H9 (cell line): ENCODE results near the gene SORCS2. TPM values are rescaled to one million over a fixed set of nuclear protein-coding genes. Genes with fewer than 3 reads are reported as not detected.

Experiments used
- DNase-seq: peaks from one replicate; pipeline ENCODE4 v3.0.0-alpha.2; 2017
- H2AFZ ChIP-seq: one replicate; pipeline ENCODE4 v1.6.1; 2013; ENCODE audit warnings: mild to moderate bottlenecking, low read length, control low read depth, moderate library complexity
- H2AK5ac ChIP-seq: 2 replicates; pipeline ENCODE4 v1.6.1; 2013; ENCODE audit warnings: low read length, control low read depth, mixed read lengths; ENCODE audit not compliant: insufficient read length
- H2BK120ac ChIP-seq: one replicate; pipeline ENCODE4 v1.6.1; 2013; ENCODE audit warnings: low read depth, mild to moderate bottlenecking, low read length, control low read depth, inconsistent platforms; ENCODE audit not compliant: poor library complexity, severe bottlenecking
- H2BK12ac ChIP-seq: 2 replicates; pipeline ENCODE4 v1.6.1; 2013; ENCODE audit warnings: low read length, control low read depth, mixed read lengths, low read depth; ENCODE audit not compliant: insufficient read length
- H2BK15ac ChIP-seq: 2 replicates; pipeline ENCODE4 v1.6.1; 2013; ENCODE audit warnings: low read depth, low read length, control low read depth
- H2BK20ac ChIP-seq: one replicate; pipeline ENCODE4 v1.6.1; 2013; ENCODE audit warnings: low read depth, mild to moderate bottlenecking, low read length, control low read depth, inconsistent platforms; ENCODE audit not compliant: poor library complexity, severe bottlenecking
- H2BK5ac ChIP-seq: 2 replicates; pipeline ENCODE4 v1.6.1; 2013; ENCODE audit warnings: low read length, control low read depth, mixed read lengths; ENCODE audit not compliant: insufficient read length
- H3K14ac ChIP-seq: 2 replicates; pipeline ENCODE4 v1.6.1; 2013; ENCODE audit warnings: low read length, control low read depth; ENCODE audit not compliant: insufficient read depth
- H3K18ac ChIP-seq: 2 replicates; pipeline ENCODE4 v1.6.1; 2013; ENCODE audit warnings: low read depth, mild to moderate bottlenecking, mixed read lengths, low read length, control low read depth; ENCODE audit not compliant: insufficient read length
- H3K23ac ChIP-seq: 2 replicates; pipeline ENCODE4 v1.6.1; 2013; ENCODE audit warnings: low read length, control low read depth, mixed read lengths, low read depth; ENCODE audit not compliant: insufficient read length
- H3K23me2 ChIP-seq: 2 replicates; pipeline ENCODE4 v1.6.1; 2013; ENCODE audit warnings: low read depth, mild to moderate bottlenecking, mixed read lengths, low read length, control low read depth; ENCODE audit not compliant: insufficient read length, poor library complexity, severe bottlenecking
- H3K27ac ChIP-seq: 2 replicates; pipeline ENCODE4 v1.5.1; 2013; ENCODE audit warnings: low read length, control low read depth, mixed read lengths, low read depth; ENCODE audit not compliant: insufficient read length
- H3K27me3 ChIP-seq: 2 replicates; pipeline ENCODE4 v1.6.1; 2013; ENCODE audit warnings: low read length, control low read depth, inconsistent platforms; ENCODE audit not compliant: insufficient read depth
- H3K4ac ChIP-seq: 2 replicates; pipeline ENCODE4 v1.6.1; 2013; ENCODE audit warnings: low read depth, mild to moderate bottlenecking, control low read depth, inconsistent platforms, low read length, moderate library complexity
- H3K4me1 ChIP-seq: 2 replicates; pipeline ENCODE4 v1.6.1; 2013; ENCODE audit warnings: low read length, control low read depth, inconsistent platforms; ENCODE audit not compliant: insufficient read depth
- H3K4me2 ChIP-seq: 2 replicates; pipeline ENCODE4 v1.6.1; 2013; ENCODE audit warnings: low read length, control low read depth, mixed read lengths; ENCODE audit not compliant: insufficient read length, insufficient read depth
- H3K56ac ChIP-seq: 2 replicates; pipeline ENCODE4 v1.6.1; 2013; ENCODE audit warnings: low read depth, mild to moderate bottlenecking, mixed read lengths, low read length, control low read depth; ENCODE audit not compliant: insufficient read length
- H3K79me1 ChIP-seq: 2 replicates; pipeline ENCODE4 v1.6.1; 2013; ENCODE audit warnings: low read depth, mild to moderate bottlenecking, moderate library complexity, low read length, control low read depth, inconsistent platforms; ENCODE audit not compliant: insufficient read depth, poor library complexity, severe bottlenecking
- H3K79me2 ChIP-seq: 2 replicates; pipeline ENCODE4 v1.6.1; 2013; ENCODE audit warnings: low read length, control low read depth, inconsistent platforms; ENCODE audit not compliant: insufficient read depth
- H3K9ac ChIP-seq: 2 replicates; pipeline ENCODE4 v1.6.1; 2013; ENCODE audit warnings: low read length, control low read depth, mixed read lengths; ENCODE audit not compliant: insufficient read length; ENCODE audit errors: extremely low read depth
- H3K9me3 ChIP-seq: one replicate; pipeline ENCODE4 v1.6.1; 2013; ENCODE audit warnings: low read depth, low read length, inconsistent platforms; ENCODE audit not compliant: control insufficient read depth
- H3T11ph ChIP-seq: one replicate; pipeline ENCODE4 v1.6.1; 2013; ENCODE audit warnings: mild to moderate bottlenecking, low read length, control low read depth, inconsistent platforms
- H4K20me1 ChIP-seq: one replicate; pipeline ENCODE4 v1.6.1; 2013; ENCODE audit not compliant: control insufficient read depth, insufficient read length, insufficient read depth
- H4K5ac ChIP-seq: 2 replicates; pipeline ENCODE4 v1.6.1; 2013; ENCODE audit warnings: low read depth, mild to moderate bottlenecking, mixed read lengths, low read length, control low read depth; ENCODE audit not compliant: insufficient read length
- H4K8ac ChIP-seq: replicated peaks from 2 replicates; pipeline ENCODE4 v1.6.1; 2013; ENCODE audit warnings: low read length, control low read depth, mixed read lengths, low read depth; ENCODE audit not compliant: insufficient read length
- H4K91ac ChIP-seq: 2 replicates; pipeline ENCODE4 v1.6.1; 2013; ENCODE audit warnings: low read depth, mild to moderate bottlenecking, moderate library complexity, mixed read lengths, low read length, control low read depth; ENCODE audit not compliant: insufficient read length
- H3K27ac Mint-ChIP-seq, 3 experiments: 2 replicates in 2 of 3; 3 replicates in 1 of 3; pipeline ENCODE4 v1.8.0; 2020 to 2021; ENCODE audit warnings: mixed read lengths in 3 of 3, mild to moderate bottlenecking in 1 of 3, moderate library complexity in 1 of 3
- H3K27me3 Mint-ChIP-seq: 2 replicates; pipeline ENCODE4 v1.8.0; 2021; ENCODE audit warnings: low read depth, mild to moderate bottlenecking, moderate library complexity, mixed read lengths
- H3K36me3 Mint-ChIP-seq, 3 experiments: 2 replicates in 2 of 3; 3 replicates in 1 of 3; pipeline ENCODE4 v1.8.0; 2020 to 2021; ENCODE audit warnings: low read depth in 3 of 3, mixed read lengths in 3 of 3; ENCODE audit not compliant: insufficient read depth in 1 of 3
- H3K4me1 Mint-ChIP-seq, 2 experiments: 2 replicates each; pipeline ENCODE4 v1.8.0; 2020; ENCODE audit warnings: mixed read lengths in 2 of 2
- H3K4me3 Mint-ChIP-seq, 2 experiments: 2 replicates in 1 of 2; 3 replicates in 1 of 2; pipeline ENCODE4 v1.8.0; 2020 to 2021; ENCODE audit warnings: mild to moderate bottlenecking in 2 of 2, mixed read lengths in 2 of 2, moderate library complexity in 1 of 2
- H3K9me3 Mint-ChIP-seq, 2 experiments: 2 replicates in 1 of 2; 3 replicates in 1 of 2; pipeline ENCODE4 v1.8.0; 2020; ENCODE audit warnings: mild to moderate bottlenecking in 2 of 2, mixed read lengths in 2 of 2, moderate library complexity in 1 of 2
- WGBS: extraction: QIAGEN DNeasy Blood & Tissue Kit; methylation state at CpG from one replicate; pipeline ENCODE4 v1.1.7; 2013; ENCODE audit warnings: missing lambda C conversion rate, low lambda C conversion rate, mixed read lengths; ENCODE audit not compliant: insufficient read length; ENCODE audit errors: extremely low coverage; 5-methylcytosine and 5-hydroxymethylcytosine counted together
- total RNA-seq: library from RNA; stranded (reverse); gene quantifications from 2 replicates; pipeline ENCODE4 v1.2.1, GENCODE V29; 2021
- TF ChIP-seq, protein P1 (sequence below): fragments of 200-600 bp; sonication (generic); conservative IDR thresholded peaks from 3 replicates; pipeline ENCODE4 v1.8.0; 2021; ENCODE audit warnings: antibody characterized with exemption, mild to moderate bottlenecking

SORCS2 gene
- total RNA-seq, 1 experiment from 2014 or later: 0.57 TPM

DNA sequence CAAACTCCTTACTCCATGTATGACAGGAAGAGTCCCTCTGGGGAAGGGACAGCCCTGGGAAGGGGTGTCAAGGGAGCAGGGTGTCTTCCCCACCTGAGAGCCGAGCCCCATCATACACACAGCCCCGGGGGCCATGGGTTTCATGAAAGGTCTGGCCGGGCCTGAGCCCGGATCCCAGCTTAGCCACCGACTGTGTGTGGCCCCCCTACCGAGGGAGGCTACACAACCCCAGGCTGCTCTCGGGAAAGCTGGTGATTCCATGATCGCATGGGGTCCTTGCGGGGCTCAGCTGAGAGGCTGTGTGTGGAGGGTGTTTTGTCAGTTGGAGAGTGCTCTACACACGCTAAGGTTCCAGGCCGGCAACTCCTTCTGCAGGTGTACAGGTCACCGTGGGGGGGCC lies 55.6 kb downstream of the SORCS2 start:
- H3K4me2 ChIP-seq: no peak overlapping the region
- no peak overlapping the region for H4K5ac ChIP-seq
- H2AK5ac ChIP-seq: no peak overlapping the region
- H3K9ac ChIP-seq: no peak overlapping the region
- H3K27ac Mint-ChIP-seq: no peak overlapping the region; a peak in 1 of 7 replicates
- no peak overlapping the region for H2BK20ac ChIP-seq
- no peak overlapping the region for H4K91ac ChIP-seq
- no peak overlapping the region for H2BK12ac ChIP-seq
- H3K4me1 Mint-ChIP-seq: 0 out of 4 replicates have a peak, but pooled peaks cover 0 to 5% of the 10 kb centered on the region in 2 experiments
- H3K4ac ChIP-seq: no peak overlapping the region
- H3K56ac ChIP-seq: no peak overlapping the region
- no peak overlapping the region for H3K27ac ChIP-seq
- no peak overlapping the region; the same call in 1 of the 2 replicates for H3K14ac ChIP-seq
- no peak overlapping the region for H2AFZ ChIP-seq
- DNase-seq: no peak
- no peaks in the 10 kb centered on the region for H3K79me1 ChIP-seq
- no peak overlapping the region for H2BK5ac ChIP-seq
- no peaks in the 10 kb centered on the region for H3K23me2 ChIP-seq
- H3K9me3 Mint-ChIP-seq: peaks cover 0 to 2% of the 10 kb centered on the region in 2 experiments; a peak in 2 of 5 replicates
- no peak overlapping the region for H2BK120ac ChIP-seq
- no peaks in the 10 kb centered on the region; the same call in none of the 2 replicates for H3K27me3 Mint-ChIP-seq
- H3K36me3 Mint-ChIP-seq: peaks cover 0 to 6% (median 2%) of the 10 kb centered on the region in 3 experiments; a peak in 3 of 7 replicates
- H3K9me3 ChIP-seq: no peaks in the 10 kb centered on the region
- no peaks in the 10 kb centered on the region for H3K79me2 ChIP-seq
- WGBS: no CpG with 5 or more reads among the region's 12 CpGs
- no peaks in the 10 kb centered on the region for H4K20me1 ChIP-seq
- no peak overlapping the region for H3K4me3 Mint-ChIP-seq
- no peaks in the 10 kb centered on the region for H3K4me1 ChIP-seq
- no peak overlapping the region for H2BK15ac ChIP-seq
- H4K8ac ChIP-seq: no peak overlapping the region
- no peak overlapping the region for H3K18ac ChIP-seq
- TF ChIP-seq, protein P1, sequence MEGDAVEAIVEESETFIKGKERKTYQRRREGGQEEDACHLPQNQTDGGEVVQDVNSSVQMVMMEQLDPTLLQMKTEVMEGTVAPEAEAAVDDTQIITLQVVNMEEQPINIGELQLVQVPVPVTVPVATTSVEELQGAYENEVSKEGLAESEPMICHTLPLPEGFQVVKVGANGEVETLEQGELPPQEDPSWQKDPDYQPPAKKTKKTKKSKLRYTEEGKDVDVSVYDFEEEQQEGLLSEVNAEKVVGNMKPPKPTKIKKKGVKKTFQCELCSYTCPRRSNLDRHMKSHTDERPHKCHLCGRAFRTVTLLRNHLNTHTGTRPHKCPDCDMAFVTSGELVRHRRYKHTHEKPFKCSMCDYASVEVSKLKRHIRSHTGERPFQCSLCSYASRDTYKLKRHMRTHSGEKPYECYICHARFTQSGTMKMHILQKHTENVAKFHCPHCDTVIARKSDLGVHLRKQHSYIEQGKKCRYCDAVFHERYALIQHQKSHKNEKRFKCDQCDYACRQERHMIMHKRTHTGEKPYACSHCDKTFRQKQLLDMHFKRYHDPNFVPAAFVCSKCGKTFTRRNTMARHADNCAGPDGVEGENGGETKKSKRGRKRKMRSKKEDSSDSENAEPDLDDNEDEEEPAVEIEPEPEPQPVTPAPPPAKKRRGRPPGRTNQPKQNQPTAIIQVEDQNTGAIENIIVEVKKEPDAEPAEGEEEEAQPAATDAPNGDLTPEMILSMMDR: no peak
- H3K27me3 ChIP-seq: no peaks in the 10 kb centered on the region
- no peak overlapping the region for H3T11ph ChIP-seq
- no peak overlapping the region for H3K23ac ChIP-seq
